HEK293T (cell line): ENCODE data around the gene THSD4.

Source experiments
- BHLHE40 ChIP-seq: fragments of 450-650 bp; IDR thresholded peaks from 2 replicates; pipeline ENCODE4 v1.6.1; 2016; ENCODE audit warnings: mild to moderate bottlenecking, moderate library complexity, borderline replicate concordance
- ELF4 ChIP-seq: fragments of 450-650 bp; IDR thresholded peaks from 2 replicates; pipeline ENCODE4 v1.6.1; 2017; ENCODE audit warnings: antibody characterized with exemption
- FOXA1 ChIP-seq: fragments of 450-650 bp; IDR thresholded peaks from 2 replicates; pipeline ENCODE4 v1.6.1; 2016; ENCODE audit warnings: mild to moderate bottlenecking
- FOXK2 ChIP-seq: fragments of 450-650 bp; IDR thresholded peaks from 2 replicates; pipeline ENCODE4 v1.6.1; 2016; ENCODE audit warnings: mild to moderate bottlenecking
- HDGF ChIP-seq: fragments of 450-650 bp; IDR thresholded peaks from 2 replicates; pipeline ENCODE4 v1.6.1; 2017; ENCODE audit warnings: antibody characterized with exemption, borderline replicate concordance
- SP1 ChIP-seq: fragments of 450-650 bp; IDR thresholded peaks from 2 replicates; pipeline ENCODE4 v1.6.1; 2017
- SUZ12 ChIP-seq: fragments of 450-650 bp; IDR thresholded peaks from 2 replicates; pipeline ENCODE4 v1.6.1; 2016; ENCODE audit warnings: mild to moderate bottlenecking
- TARDBP ChIP-seq: fragments of 450-650 bp; IDR thresholded peaks from 2 replicates; pipeline ENCODE4 v1.6.1; 2016
- ZNF384 ChIP-seq: fragments of 450-650 bp; IDR thresholded peaks from 2 replicates; pipeline ENCODE4 v1.6.1; 2016

DNA sequence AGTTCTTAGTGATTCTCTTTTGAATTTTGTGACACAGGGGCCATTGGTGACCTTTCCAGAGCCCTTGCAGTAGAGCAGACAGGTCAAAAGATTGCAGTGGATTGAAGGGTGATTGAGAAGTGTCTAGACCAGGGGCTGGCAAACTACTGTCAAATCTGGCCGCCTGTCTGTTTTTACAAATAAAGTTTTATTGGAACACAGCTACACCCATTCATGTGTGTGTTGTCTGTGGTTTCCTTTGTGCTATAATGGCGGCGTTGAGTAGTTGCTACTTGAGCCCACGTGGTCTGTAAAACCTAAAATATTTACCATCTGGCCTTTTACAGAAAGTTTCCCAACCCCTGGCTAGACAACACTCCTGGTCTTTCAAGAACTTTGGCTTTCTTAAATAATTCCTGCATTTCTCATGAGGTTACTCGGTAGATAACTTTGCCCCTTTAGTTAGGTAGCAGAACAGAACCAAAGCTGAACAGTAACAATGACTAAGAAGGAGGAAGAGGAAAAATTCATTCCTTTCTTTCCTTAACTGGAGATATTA lies 430.0 kb downstream of the THSD4 start:
- no peak for TF ChIP-seq FOXK2
- no peak for TF ChIP-seq TARDBP
- no peak for TF ChIP-seq ZNF384
- no peak for TF ChIP-seq BHLHE40
- TF ChIP-seq FOXA1 = no peak
- no peak for TF ChIP-seq SP1
- TF ChIP-seq ELF4 = no peak
- TF ChIP-seq SUZ12 = no peak
- no peak for TF ChIP-seq HDGF
